Spinal cord (tissue), 10 donors: Measurements from ENCODE around the gene JSRP1. TPM values are rescaled to one million over a fixed set of nuclear protein-coding genes. Genes with fewer than 3 reads are reported as not detected.

ENCODE experiments used
- DNase-seq, 6 donors: peaks; one replicate each; pipeline versions ENCODE4 v3.0.0 to v3.0.0-alpha.2; 2013 to 2015; ENCODE audit warnings: low spot score in 6 of 6, low read depth in 4 of 6
- H3K27ac ChIP-seq: one replicate; pipeline ENCODE4 v1.5.1; 2013; ENCODE audit warnings: low read depth, low read length, control low read depth
- H3K27me3 ChIP-seq: one replicate; pipeline ENCODE4 v1.6.1; 2013; ENCODE audit warnings: low read length; ENCODE audit not compliant: control insufficient read depth, insufficient read depth
- H3K36me3 ChIP-seq: one replicate; pipeline ENCODE4 v1.6.1; 2013; ENCODE audit warnings: low read length; ENCODE audit not compliant: control insufficient read depth, insufficient read depth
- H3K4me1 ChIP-seq: one replicate; pipeline ENCODE4 v1.6.1; 2013; ENCODE audit warnings: low read length; ENCODE audit not compliant: control insufficient read depth, insufficient read depth
- H3K4me3 ChIP-seq: one replicate; pipeline ENCODE4 v1.5.1; 2013; ENCODE audit warnings: low read depth, low read length, control low read depth
- H3K9me3 ChIP-seq: one replicate; pipeline ENCODE4 v1.6.1; 2013; ENCODE audit warnings: low read length; ENCODE audit not compliant: control insufficient read depth, insufficient read depth
- WGBS: methylation state at CpG from one replicate; pipeline ENCODE4 v1.1.5; 2013; ENCODE audit warnings: missing lambda C conversion rate; ENCODE audit not compliant: insufficient coverage; 5-methylcytosine and 5-hydroxymethylcytosine counted together
- polyA plus RNA-seq, 2 donors: library from polyadenylated mRNA; unstranded; fragments of 120-200 nt; gene quantifications; one replicate each; pipeline ENCODE4 v1.2.1, GENCODE V29; 2013; ENCODE audit not compliant: insufficient read length in 2 of 2
- total RNA-seq, 2 donors: library from RNA; depleted of rRNA in 1 of 2; stranded (reverse); fragments of 120-200 nt in 1 of 2; fragments of >200 nt in 1 of 2; gene quantifications; one replicate each; pipeline versions ENCODE4 v1.2.3 to v1.2.4, GENCODE V29; 2013 to 2014
- donor health status: healthy.

Gene JSRP1
- total and polyA plus RNA-seq, 4 donors, result 0.33 to 0.90 (median 0.72) TPM

- Histone ChIP-seq H3K27me3 (peaks cover 51% of the 10 kb centered on the region), H3K27ac (no peak overlapping the region), H3K4me3 (no peak overlapping the region), H3K36me3 (peaks cover 30% of the 10 kb centered on the region), H3K4me1 (peaks cover 33% of the 10 kb centered on the region), H3K9me3 (no peaks in the 10 kb centered on the region)
- WGBS, result 16% methylated on average over 74 of the region's 74 CpGs
- DNase-seq, result no peak
Observed at GRCh38 chr19:2252055-2252796, 4.0 kb downstream of the JSRP1 start.

- DNase-seq, result peak in 1 of 6 donors; percentile 36
- peaks cover 38% of the 10 kb centered on the region for H3K36me3 ChIP-seq
- WGBS, result 6% methylated on average over 125 of the region's 125 CpGs
- H3K27me3 ChIP-seq, result peaks cover 51% of the 10 kb centered on the region
- H3K9me3 ChIP-seq, result no peaks in the 10 kb centered on the region
- H3K27ac ChIP-seq, result no peak overlapping the region
- peaks cover 37% of the 10 kb centered on the region for H3K4me1 ChIP-seq
- H3K4me3 ChIP-seq, result no peak overlapping the region
Observed at GRCh38 chr19:2251106-2252054, 4.8 kb downstream of the JSRP1 start.

GRCh38 chr19:2250766-2251105 lies 5.5 kb downstream of the JSRP1 start:
- no peak overlapping the region for H3K4me3 ChIP-seq
- 11% methylated on average over 40 of the region's 40 CpGs for WGBS
- H3K27me3 ChIP-seq, result peaks cover 51% of the 10 kb centered on the region
- no peak for DNase-seq
- peaks cover 37% of the 10 kb centered on the region for H3K4me1 ChIP-seq
- H3K9me3 ChIP-seq, result no peaks in the 10 kb centered on the region
- H3K36me3 ChIP-seq, result peaks cover 45% of the 10 kb centered on the region
- no peak overlapping the region for H3K27ac ChIP-seq

GRCh38 chr19:2249880-2250765 lies 6.1 kb downstream of the JSRP1 start:
- H3K27me3 ChIP-seq, result peaks cover 51% of the 10 kb centered on the region
- DNase-seq, result no peak
- H3K27ac ChIP-seq, result no peak overlapping the region
- peaks cover 37% of the 10 kb centered on the region for H3K4me1 ChIP-seq
- H3K4me3 ChIP-seq, result no peak overlapping the region
- peaks cover 51% of the 10 kb centered on the region for H3K36me3 ChIP-seq
- no peaks in the 10 kb centered on the region for H3K9me3 ChIP-seq
- 28% methylated on average over 40 of the region's 43 CpGs for WGBS

- Histone ChIP-seq H3K27me3 (peaks cover 49% of the 10 kb centered on the region), H3K27ac (no peak within 1 kb of the TSS), H3K36me3 (peaks cover 60% of the 10 kb centered on the region), H3K4me3 (no peak within 1 kb of the TSS), H3K9me3 (no peaks in the 10 kb centered on the region), H3K4me1 (peaks cover 37% of the 10 kb centered on the region)
- 76% methylated on average over 27 of the region's 27 CpGs for WGBS
- no peak for DNase-seq
Observed at GRCh38 chr19:2249010-2249866, 7.0 kb downstream of the JSRP1 start, which contains the start of gene AMH. TSS of gene AMH (plus strand) at chr19:2249323. CDS start at chr19:2249333, 10 bp downstream.

GRCh38 chr19:2248136-2249009 lies 7.8 kb downstream of the JSRP1 start:
- Histone ChIP-seq H3K4me1 (peaks cover 29% of the 10 kb centered on the region), H3K4me3 (no peak overlapping the region), H3K36me3 (peaks cover 68% of the 10 kb centered on the region), H3K27me3 (peaks cover 41% of the 10 kb centered on the region), H3K27ac (no peak overlapping the region), H3K9me3 (no peaks in the 10 kb centered on the region)
- no peak for DNase-seq
- 81% methylated on average over 14 of the region's 21 CpGs for WGBS

- H3K4me3 ChIP-seq, result no peak overlapping the region
- 89% methylated on average over 13 of the region's 28 CpGs for WGBS
- DNase-seq, result no peak
- H3K4me1 ChIP-seq, result peaks cover 27% of the 10 kb centered on the region
- H3K36me3 ChIP-seq, result peaks cover 74% of the 10 kb centered on the region
- H3K27ac ChIP-seq, result no peak overlapping the region
- H3K27me3 ChIP-seq, result peaks cover 33% of the 10 kb centered on the region
- H3K9me3 ChIP-seq, result no peaks in the 10 kb centered on the region
Observed at GRCh38 chr19:2247433-2248101, 8.7 kb downstream of the JSRP1 start.
